Suppressor macrophage (primary cell): Measurements from ENCODE around the gene IGSF21.

Source experiments
- DNase-seq, 4 experiments: peaks; one replicate each; pipeline ENCODE4 v3.0.0-alpha.2; 2020 to 2022

The IGSF21 gene

DNA sequence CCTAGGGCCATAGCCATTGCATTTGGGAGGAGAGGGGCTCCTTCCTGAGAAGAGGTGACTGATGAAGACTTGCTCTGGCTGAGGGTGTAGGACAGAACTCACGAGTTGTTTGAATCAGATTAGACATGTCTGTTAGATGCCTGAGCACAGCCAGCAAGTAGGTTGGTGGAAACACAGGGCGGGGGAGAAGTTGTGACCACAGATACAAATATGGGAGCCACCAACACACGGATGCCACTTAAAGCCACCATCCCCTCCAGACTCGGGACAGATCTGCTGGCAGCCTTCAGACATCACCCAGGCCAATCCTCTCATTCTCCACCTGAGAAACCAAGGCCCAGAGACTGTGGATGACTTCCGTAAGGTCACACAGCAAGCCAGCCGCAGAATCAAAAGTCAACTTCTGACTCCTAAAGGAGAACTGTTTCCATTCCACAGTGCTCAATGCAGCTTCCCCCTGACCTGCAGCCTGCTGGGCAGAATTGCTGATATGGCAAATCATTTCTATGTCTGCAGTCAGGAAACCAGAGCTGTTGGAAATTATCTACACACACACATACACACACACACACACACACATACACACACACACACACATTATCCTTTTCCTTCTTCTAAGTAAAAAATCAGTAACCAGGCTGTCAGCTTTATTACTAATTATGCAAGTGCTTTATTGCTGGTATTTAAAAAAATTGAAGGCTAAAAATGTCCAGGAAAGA, 196.7 kb downstream of the IGSF21 start:
- DNase-seq = no peak

DNA sequence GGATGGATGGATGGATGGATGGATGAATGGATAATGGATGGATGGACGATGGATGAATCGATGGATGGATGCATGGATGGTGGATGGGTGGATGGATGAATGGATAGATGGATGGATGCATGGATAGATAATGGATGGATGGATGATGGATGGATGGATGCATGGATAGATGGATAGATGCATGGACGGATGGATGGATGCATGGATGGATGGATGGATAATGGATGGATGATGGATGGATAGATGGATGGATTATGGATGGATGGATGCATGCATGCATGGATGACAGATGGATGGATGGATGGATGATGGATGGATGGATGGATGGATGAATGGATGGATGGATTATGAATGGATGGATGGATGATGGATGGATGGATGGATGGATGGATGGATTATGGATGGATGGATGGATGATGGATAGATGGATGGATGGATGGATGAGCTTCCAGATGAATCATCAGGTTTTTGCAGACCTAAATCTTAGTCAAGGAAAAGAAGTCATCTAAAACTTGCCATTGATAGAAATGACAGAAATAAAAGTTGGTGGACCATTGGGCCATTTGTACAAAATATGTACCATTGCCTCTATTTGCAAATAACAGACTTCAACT, 197.7 kb downstream of the IGSF21 start:
- DNase-seq = no peak

DNA sequence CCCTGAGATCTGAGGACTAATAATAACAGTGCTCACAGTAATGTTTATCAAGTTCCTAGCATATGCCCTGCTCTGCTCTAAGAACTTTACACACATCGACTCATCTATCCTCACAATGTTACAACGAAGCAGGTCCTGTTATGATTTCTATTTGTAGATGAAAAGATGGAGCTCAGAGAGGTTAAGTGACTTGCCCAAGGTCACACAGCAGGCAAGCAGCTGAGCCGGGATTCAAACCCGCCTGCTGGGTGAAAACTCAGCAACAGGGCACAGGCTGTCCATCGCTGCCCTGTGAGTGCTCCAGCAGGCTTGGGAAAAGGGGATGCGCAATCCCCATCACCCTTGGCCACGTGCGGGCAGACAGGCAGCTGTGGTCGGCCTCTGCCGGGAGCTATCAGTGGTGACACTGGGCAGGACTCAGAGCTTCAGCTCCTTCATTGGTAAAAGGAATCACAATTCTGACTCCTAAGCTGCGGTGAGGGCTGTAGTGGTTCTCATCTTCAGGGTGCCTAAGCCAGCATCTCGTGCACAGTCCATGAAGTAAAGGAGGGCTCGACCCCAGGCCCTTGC, 199.8 kb downstream of the IGSF21 start:
- DNase-seq = no peak

DNA sequence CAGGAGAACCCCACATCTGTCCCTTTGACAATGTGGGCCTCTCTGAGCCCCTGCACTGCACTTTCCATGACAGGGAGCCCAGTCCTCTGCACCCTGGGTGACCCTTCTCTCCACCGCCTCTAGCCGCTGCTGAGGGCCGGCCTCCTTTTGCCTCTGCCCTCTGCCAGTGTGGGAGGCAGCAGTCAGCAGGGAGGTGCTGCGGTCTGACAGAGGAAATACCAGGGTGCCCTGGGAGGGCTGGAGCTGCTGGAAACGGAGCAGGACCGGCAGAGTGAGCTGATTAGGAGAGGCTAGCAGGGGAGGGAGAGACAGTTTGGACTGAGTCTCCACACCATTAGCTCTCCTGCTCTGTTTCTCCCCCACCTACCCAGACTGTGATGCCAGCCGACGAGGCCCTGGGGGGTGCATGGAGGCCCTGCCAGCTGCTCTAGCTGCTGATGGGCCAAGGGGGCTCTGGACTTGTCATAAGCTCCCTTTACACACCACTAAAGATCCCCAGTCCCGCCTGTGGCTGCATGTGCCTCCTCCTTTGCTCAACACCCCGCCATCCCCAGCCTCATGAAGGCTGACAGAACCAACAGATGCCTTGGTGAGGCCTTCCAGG, 202.1 kb downstream of the IGSF21 start:
- DNase-seq = no peak

DNA sequence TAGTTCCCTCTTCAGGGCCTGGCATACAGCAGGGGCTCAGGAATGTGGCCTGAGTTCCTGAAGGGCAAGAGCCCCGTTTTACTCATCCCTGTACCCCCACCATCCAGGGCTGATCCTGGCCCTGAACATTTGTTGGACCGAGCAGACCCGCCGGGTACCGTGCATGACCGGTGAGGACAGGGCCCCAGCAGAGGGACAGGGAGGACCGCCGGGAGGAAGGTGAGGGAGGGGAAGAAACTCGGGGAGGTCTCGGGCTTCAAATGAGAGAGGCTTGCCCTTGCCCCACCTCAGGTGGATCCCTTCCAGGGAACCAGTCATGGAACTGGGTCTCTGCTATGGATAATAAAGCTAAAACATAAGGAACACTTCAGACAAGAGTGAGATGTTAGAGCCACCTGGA, 205.4 kb downstream of the IGSF21 start:
- DNase-seq = no peak

GRCh38 chr1:18313523-18313922, 205.9 kb downstream of the IGSF21 start:
- no peak for DNase-seq

GRCh38 chr1:18314399-18314798, 206.8 kb downstream of the IGSF21 start:
- DNase-seq = no peak

- DNase-seq = no peak
These were observed 207.9 kb downstream of the IGSF21 start for GRCh38 chr1:18315449-18315848.

DNA sequence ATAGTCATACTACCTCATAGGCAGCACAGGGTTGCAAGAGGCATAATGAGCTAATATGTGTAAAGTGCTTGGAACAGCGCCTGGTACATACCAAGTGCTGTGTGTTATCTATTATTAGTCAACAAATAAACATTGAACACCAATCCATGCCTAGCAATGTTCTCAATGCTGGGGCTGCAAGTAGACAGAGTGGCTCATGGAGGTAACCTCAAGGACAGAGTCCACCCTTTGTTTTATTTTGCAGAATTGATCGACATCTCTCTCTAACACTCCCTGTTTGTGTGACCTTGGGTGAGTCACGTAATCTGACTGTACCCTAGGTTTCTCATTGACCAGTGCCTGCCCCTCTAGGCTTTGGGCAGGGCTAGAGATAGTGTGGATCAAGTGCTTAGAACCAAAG, 209.2 kb downstream of the IGSF21 start:
- DNase-seq = no peak

DNA sequence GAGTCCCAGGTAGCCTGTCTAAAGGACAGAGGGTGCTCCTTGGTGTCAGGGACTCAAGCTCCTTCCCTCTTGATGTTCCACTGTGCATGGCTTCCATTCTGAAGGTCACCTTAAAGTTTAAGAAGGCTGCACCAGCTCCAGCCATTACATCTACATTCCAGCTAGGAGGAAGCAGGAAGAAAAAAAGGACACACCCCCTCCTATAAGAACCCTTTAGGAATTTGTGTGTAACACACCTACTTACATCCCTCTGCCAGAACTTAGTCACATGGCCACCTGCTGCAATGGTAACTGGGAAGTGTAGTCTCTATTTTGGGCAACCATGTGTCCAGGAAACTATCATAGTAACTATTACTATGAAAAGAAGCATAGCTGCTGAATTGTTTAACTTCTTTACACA, 211.5 kb downstream of the IGSF21 start:
- DNase-seq = no peak

GRCh38 chr1:18320051-18320450, 212.5 kb downstream of the IGSF21 start:
- DNase-seq = no peak

DNA sequence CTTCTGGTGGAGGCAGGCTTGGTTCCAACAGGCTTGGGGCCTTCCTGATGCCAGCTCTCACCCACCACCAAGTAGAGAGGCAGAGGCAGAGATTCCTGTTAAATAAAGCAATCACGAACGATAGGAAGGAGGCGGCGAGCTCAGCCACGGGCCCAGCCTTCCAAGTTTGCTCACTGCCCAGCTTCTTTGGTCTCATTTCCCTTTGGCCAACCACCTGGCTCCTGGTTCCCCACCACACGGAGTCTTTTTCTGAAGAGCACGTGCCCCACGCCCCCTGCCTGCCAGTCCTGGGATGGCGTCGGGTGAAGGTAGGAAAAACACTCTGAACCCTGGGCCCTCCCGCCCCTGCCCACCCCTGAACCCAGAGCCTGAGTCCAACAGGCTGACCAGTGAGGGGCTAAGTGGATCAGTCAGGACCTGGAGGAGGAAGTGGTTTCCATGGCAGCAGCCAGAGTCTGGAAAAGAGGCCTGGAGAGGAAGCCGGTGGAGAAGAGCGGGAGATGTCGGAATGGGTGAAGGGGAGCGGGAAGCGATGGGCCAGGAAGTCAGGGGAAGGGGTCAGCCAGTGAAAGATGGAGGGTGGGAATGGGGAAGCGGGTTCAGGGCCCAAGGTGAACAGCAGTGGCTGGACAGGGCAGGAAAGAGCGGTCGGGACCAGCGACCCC, 214.9 kb downstream of the IGSF21 start:
- peak in 1 of 4 experiments; percentile 23 for DNase-seq

- DNase-seq = no peak
These were observed 215.7 kb downstream of the IGSF21 start for GRCh38 chr1:18323259-18323658.

GRCh38 chr1:18324246-18324645, 216.6 kb downstream of the IGSF21 start:
- DNase-seq = no peak

DNA sequence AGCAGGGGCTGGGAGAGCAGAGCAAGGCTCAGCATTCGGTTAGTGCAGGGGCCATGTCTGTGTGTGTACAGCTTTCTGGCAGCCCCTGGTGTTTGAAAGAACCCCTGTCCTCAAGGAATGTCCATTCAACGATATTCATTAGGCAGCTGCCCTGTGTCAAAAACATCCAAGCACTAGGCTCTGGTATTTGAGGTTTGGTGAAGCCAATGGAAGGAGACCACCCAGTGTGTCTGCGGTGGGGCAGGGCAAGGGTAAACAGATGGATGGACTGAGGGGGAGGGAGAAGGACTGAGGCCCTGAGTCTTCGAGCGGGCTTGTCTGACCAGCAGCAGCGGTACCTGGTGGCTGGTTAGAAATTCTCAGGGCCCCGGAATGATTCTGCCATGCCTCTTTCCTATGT, 217.5 kb downstream of the IGSF21 start:
- DNase-seq = no peak

DNA sequence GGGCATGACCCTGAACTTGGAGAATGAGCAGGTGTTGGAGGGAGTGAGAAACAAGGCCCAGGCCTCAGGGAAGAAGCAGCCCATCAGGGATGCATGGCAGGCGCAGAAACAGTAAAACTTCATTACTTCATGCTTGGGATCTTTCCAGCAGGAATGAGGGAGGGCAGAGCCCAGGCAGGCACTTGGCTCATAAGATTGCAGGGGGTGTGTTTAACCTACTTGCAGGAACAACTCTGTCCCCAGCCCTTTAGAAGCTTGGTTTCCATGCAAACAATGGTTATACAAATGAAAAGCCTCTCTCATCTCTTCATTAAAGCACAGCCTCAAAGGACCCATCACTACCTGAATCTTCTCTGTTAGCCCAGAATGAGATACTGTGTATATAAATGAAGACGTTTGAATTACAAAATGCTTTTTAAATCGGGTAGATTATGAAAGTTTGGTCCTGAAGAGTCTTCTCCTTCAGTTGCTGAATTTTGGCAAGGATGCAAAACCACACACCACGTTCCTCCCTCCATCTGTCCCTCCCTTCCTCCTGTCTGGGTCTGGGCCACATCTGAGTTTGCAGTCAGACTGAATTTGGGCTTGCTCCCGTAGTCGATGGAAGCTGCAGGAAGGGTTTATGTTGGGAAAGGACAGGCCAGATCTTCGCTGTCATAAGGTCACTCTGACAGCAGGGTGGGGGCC, 218.8 kb downstream of the IGSF21 start:
- DNase-seq = no peak

GRCh38 chr1:18327650-18328049, 220.1 kb downstream of the IGSF21 start:
- DNase-seq = no peak

DNA sequence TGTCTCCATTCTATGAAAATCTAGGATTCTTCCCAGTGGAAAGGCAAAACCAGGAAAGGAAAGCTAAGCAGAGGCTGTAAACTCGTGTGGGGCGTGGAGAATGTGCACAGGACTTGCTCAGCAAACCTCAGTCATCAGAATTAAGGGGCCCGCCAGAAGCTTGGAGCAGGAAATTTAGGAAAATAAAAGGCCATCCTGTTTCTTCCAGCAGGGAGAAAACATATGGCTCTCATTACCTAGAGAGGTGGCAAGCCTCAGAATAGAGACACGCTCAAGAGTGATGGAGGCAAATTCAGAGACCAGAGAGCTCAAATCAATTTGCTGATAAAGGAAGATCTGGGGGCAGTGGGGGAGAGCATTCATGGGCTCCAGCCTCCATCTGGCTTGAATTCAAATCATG, 221.2 kb downstream of the IGSF21 start:
- DNase-seq = no peak

- no peak for DNase-seq
These were observed 222.1 kb downstream of the IGSF21 start for GRCh38 chr1:18329469-18330253.

GRCh38 chr1:18332576-18332975, 225.0 kb downstream of the IGSF21 start:
- no peak for DNase-seq

DNA sequence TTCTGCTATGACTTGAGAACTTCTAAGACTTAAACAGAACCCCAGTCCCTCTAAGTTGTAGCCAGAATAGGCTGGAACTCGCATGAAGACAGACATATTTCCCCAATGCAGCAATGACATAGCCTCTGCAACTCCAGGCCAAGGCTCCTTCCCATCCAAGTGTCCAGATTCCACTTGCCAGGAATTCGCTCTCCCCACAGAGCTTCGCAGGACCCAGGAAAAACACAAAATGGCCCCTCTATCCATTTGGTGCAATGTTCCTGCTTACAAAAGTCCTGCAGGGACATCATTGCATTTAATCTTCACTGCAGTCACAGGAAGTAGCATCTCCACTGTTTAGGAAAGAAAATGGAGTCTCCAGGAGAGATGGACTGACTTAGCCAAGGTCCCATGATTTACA, 225.6 kb downstream of the IGSF21 start:
- no peak for DNase-seq

- peak in 2 of 4 experiments; percentile 3 to 21 for DNase-seq
These were observed 229.2 kb downstream of the IGSF21 start for GRCh38 chr1:18336801-18337200.
